ENCODE measurements around the gene MAPKAP1. TPM values are rescaled to one million over a fixed set of nuclear protein-coding genes. Genes with fewer than 3 reads are reported as not detected.
"Not testable (repeated sequence)": the region's sequence is repeated elsewhere in the genome, so short reads cannot be mapped to it uniquely, and the experiment has no call there.

The MAPKAP1 gene
- total RNA-seq, 4 donors from 2014 or later: 54.1 to 195 (median 61.9) TPM

GRCh38 chr9:125703662-125704061 is 3.3 kb downstream of the MAPKAP1 start:
- no peaks in the 10 kb centered on the region for H3K36me3 ChIP-seq
- no peak for DNase-seq
- no peak for TF ChIP-seq POLR2A (IDR thresholded peaks at IDR 0.05)
- no peak overlapping the region for H3K27ac ChIP-seq
- no peaks in the 10 kb centered on the region for H3K9me3 ChIP-seq
- intact Hi-C loops (cut with DNase I; ENCODE audit: low total_unique reads): no loop called here
- H3K27me3 ChIP-seq: no peaks in the 10 kb centered on the region
- H3K4me1 ChIP-seq: no peaks in the 10 kb centered on the region
- H3K4me3 ChIP-seq: no peak overlapping the region

- intact Hi-C loops (cut with DNase I; ENCODE audit: low total_unique reads): no loop called here
- no peaks in the 10 kb centered on the region for H3K36me3 ChIP-seq
- H3K27ac ChIP-seq: no peak overlapping the region
- TF ChIP-seq CTCF (IDR thresholded peaks at IDR 0.05) (no peak), POLR2A (IDR thresholded peaks at IDR 0.05) (no peak)
- H3K9me3 ChIP-seq: no peaks in the 10 kb centered on the region
- no peaks in the 10 kb centered on the region for H3K4me1 ChIP-seq
- H3K27me3 ChIP-seq: no peaks in the 10 kb centered on the region
- no peak for DNase-seq
- no peak overlapping the region for H3K4me3 ChIP-seq
Measured at GRCh38 chr9:125701351-125701750, 5.7 kb downstream of the MAPKAP1 start.

DNA sequence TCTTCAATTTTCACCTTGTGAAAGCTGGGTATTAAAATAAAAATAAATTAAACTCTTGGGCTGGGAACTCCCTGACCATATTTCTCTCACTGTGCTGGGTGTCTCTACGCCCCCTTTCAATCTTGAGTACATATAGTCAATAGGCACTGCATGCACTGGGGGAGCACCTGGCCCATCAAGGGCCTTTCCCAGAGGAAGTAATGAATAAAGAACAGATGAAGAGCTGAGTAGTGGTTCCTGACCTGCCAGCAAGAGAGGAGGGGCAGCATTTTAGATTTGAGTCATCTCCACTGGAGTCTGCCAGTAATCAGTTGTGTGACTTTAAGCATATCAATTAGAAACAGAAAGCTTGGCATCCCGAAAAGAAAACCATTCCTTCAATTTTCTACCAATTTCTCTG is 6.2 kb downstream of the MAPKAP1 start:
- no peaks in the 10 kb centered on the region for H3K9me3 ChIP-seq
- intact Hi-C loops (cut with DNase I; ENCODE audit: low total_unique reads): no loop called here
- H3K27me3 ChIP-seq: no peaks in the 10 kb centered on the region
- no peaks in the 10 kb centered on the region for H3K4me1 ChIP-seq
- H3K4me3 ChIP-seq: no peak overlapping the region
- H3K36me3 ChIP-seq: no peaks in the 10 kb centered on the region
- no peak for TF ChIP-seq CTCF (IDR thresholded peaks at IDR 0.05)
- TF ChIP-seq POLR2A (IDR thresholded peaks at IDR 0.05): no peak
- no peak overlapping the region for H3K27ac ChIP-seq
- DNase-seq: no peak

DNA sequence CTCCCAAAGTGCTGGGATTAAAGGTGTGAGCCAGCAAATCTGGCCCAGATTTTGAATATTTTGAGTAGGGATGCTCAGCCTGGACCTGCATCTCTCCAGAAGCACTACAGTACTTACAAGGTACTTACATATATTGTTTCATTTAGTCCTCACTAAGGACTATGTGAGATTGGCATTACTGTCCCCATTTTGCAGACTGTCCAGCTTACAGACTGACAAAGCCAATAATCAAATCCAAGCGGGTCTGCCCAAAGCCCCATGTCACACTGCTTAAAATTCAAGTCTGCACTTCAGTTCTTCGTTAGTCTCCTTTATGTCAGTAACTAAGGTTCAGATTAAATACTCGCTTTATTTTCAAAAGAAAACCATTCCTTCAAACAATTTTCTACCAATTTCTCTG is 7.1 kb downstream of the MAPKAP1 start:
- no peak for TF ChIP-seq POLR2A (IDR thresholded peaks at IDR 0.05)
- no peak for TF ChIP-seq CTCF (IDR thresholded peaks at IDR 0.05)

DNA sequence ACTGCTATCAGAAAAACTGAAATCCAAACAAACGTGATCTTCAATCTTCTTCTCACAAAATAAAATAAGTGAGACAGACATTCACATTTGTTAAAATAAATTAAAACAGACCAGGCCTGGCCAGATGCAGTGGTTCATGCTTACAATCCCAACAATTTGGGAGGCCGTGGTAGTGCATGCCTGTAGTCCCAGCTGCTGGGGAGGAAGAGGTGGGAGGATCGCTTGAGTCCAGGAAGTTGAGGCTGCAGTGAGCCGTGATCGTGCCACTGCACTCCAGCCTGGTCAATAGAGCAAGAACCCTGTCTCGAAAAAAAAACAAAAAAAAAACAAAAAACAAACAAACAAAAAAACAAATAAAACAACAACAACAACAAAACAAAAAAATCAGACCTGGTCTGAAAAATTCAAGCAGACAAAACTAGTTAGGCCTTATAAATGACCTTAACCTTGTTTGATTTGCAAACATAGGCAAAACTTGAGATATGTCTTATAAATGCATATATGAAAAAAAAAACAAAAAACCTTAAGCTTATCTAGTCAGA is 10.8 kb downstream of the MAPKAP1 start:
- intact Hi-C loops (cut with DNase I; ENCODE audit: low total_unique reads): no loop called here
- TF ChIP-seq POLR2A (IDR thresholded peaks at IDR 0.05) (no peak), CTCF (IDR thresholded peaks at IDR 0.05) (no peak)
- Histone ChIP-seq H3K9me3 (no peaks in the 10 kb centered on the region), H3K4me1 (no peaks in the 10 kb centered on the region), H3K36me3 (no peaks in the 10 kb centered on the region), H3K4me3 (no peak overlapping the region), H3K27ac (no peak overlapping the region), H3K27me3 (no peaks in the 10 kb centered on the region)
- DNase-seq: no peak

More for the DNA sequence above, 7.1 kb downstream of the MAPKAP1 start:
- H3K36me3 ChIP-seq: no peaks in the 10 kb centered on the region
- intact Hi-C loops (cut with DNase I; ENCODE audit: low total_unique reads): no loop called here
- no peak overlapping the region for H3K27ac ChIP-seq
- H3K27me3 ChIP-seq: no peaks in the 10 kb centered on the region
- no peaks in the 10 kb centered on the region for H3K4me1 ChIP-seq
- H3K4me3 ChIP-seq: no peak overlapping the region
- H3K9me3 ChIP-seq: no peaks in the 10 kb centered on the region
- DNase-seq: no peak

- DNase-seq; H3K27ac ChIP-seq; H3K36me3 ChIP-seq; H3K4me3 ChIP-seq; intact Hi-C loops (cut with DNase I; ENCODE audit: low total_unique reads); H3K9me3 ChIP-seq; H3K4me1 ChIP-seq; H3K27me3 ChIP-seq: not testable (repeated sequence)
Measured at GRCh38 chr9:125695548-125695947, 11.5 kb downstream of the MAPKAP1 start.
